Lower leg skin (tissue), 3 donors: ENCODE results near the gene DAAM2.

Source experiments
- POLR2A ChIP-seq, 2 donors: fragments of 450-650 bp; IDR thresholded peaks; one replicate each; pipeline ENCODE4 v1.6.1; 2016 to 2017; ENCODE audit warnings: antibody characterized with exemption in 2 of 2, mild to moderate bottlenecking in 1 of 2, moderate library complexity in 1 of 2
- TF ChIP-seq, protein P1 (sequence below), 3 donors: fragments of 450-650 bp; IDR thresholded peaks; one replicate each; pipeline ENCODE4 v1.5.1; 2016; ENCODE audit warnings: antibody characterized with exemption in 3 of 3, mild to moderate bottlenecking in 3 of 3, moderate library complexity in 2 of 3

GRCh38 chr6:39922821-39923220 is 130.6 kb downstream of the DAAM2 start:
- TF ChIP-seq, protein P1, sequence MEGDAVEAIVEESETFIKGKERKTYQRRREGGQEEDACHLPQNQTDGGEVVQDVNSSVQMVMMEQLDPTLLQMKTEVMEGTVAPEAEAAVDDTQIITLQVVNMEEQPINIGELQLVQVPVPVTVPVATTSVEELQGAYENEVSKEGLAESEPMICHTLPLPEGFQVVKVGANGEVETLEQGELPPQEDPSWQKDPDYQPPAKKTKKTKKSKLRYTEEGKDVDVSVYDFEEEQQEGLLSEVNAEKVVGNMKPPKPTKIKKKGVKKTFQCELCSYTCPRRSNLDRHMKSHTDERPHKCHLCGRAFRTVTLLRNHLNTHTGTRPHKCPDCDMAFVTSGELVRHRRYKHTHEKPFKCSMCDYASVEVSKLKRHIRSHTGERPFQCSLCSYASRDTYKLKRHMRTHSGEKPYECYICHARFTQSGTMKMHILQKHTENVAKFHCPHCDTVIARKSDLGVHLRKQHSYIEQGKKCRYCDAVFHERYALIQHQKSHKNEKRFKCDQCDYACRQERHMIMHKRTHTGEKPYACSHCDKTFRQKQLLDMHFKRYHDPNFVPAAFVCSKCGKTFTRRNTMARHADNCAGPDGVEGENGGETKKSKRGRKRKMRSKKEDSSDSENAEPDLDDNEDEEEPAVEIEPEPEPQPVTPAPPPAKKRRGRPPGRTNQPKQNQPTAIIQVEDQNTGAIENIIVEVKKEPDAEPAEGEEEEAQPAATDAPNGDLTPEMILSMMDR (IDR thresholded peaks at IDR 0.05): no peak
- no peak for TF ChIP-seq POLR2A (IDR thresholded peaks at IDR 0.05)
